CD4-positive, alpha-beta T cell (primary cell): ENCODE data around the gene C1QTNF3. TPM values are rescaled to one million over a fixed set of nuclear protein-coding genes. Genes with fewer than 3 reads are reported as not detected.
"Not testable (repeated sequence)": the region's sequence is repeated elsewhere in the genome, so short reads cannot be mapped to it uniquely, and the experiment has no call there.

Source experiments
- ATAC-seq: fragments of 200-7000 bp; cut with Tn5 transposase; one replicate; pipeline ENCODE4 v1.10.0; 2022; ENCODE audit warnings: mild to moderate bottlenecking; ENCODE audit not compliant: poor library complexity
- CTCF ChIA-PET: fragments of 350-600 bp; sonication (Branson Sonifier 250); formaldehyde crosslinking; loops from one replicate; lab custom pipeline; 2021; ENCODE audit warnings: antibody characterized with exemption, inconsistent platforms; lab: Charles Lee
- POLR2A ChIA-PET: fragments of 350-600 bp; sonication (Branson Sonifier 250); formaldehyde crosslinking; loops from one replicate; lab custom pipeline; 2021; ENCODE audit warnings: antibody characterized with exemption, inconsistent platforms; lab: Charles Lee
- DNase-seq, 14 experiments: peaks; one replicate each; pipeline ENCODE4 v3.0.0-alpha.2; 2013 to 2020; ENCODE audit warnings: mixed read lengths in 2 of 14
- H3K27ac ChIP-seq, 2 donors: one replicate each; pipeline versions ENCODE4 v1.5.1 to v1.7.0; 2013; ENCODE audit warnings: low read length in 2 of 2, low read depth in 1 of 2, mild to moderate bottlenecking in 1 of 2
- H3K27me3 ChIP-seq, 2 experiments: 1 replicate in 1 of 2; 2 replicates in 1 of 2; pipeline versions ENCODE4 v1.6.1 to v1.7.0; 2013; ENCODE audit warnings: low read length in 2 of 2, control low read depth in 1 of 2, mild to moderate bottlenecking in 1 of 2, moderate library complexity in 1 of 2; ENCODE audit not compliant: insufficient read depth in 2 of 2, control insufficient read depth in 1 of 2
- H3K36me3 ChIP-seq: one replicate; pipeline ENCODE4 v1.6.1; 2013; ENCODE audit warnings: low read length, control low read depth; ENCODE audit not compliant: insufficient read depth
- H3K4me1 ChIP-seq: one replicate; pipeline ENCODE4 v1.6.1; 2013; ENCODE audit warnings: low read length, control low read depth; ENCODE audit not compliant: insufficient read depth
- H3K4me3 ChIP-seq: one replicate; pipeline ENCODE4 v1.5.1; 2013; ENCODE audit warnings: mild to moderate bottlenecking, low read length, moderate library complexity
- H3K9me3 ChIP-seq, 2 experiments: 1 replicate in 1 of 2; 2 replicates in 1 of 2; pipeline versions ENCODE4 v1.6.1 to v1.7.0; 2013; ENCODE audit warnings: low read length in 2 of 2, mild to moderate bottlenecking in 2 of 2, control low read depth in 1 of 2, moderate library complexity in 1 of 2; ENCODE audit not compliant: control insufficient read depth in 1 of 2, insufficient read depth in 1 of 2
- H3K27ac Mint-ChIP-seq: one replicate; pipeline ENCODE4 v1.8.0; 2020; ENCODE audit warnings: mixed read lengths
- H3K27me3 Mint-ChIP-seq: one replicate; pipeline ENCODE4 v1.8.0; 2021; ENCODE audit warnings: mixed read lengths
- H3K36me3 Mint-ChIP-seq: one replicate; pipeline ENCODE4 v1.8.0; 2021; ENCODE audit warnings: low read depth, mixed read lengths
- H3K4me1 Mint-ChIP-seq: one replicate; pipeline ENCODE4 v1.8.0; 2021; ENCODE audit warnings: low read depth, mixed read lengths
- H3K4me3 Mint-ChIP-seq: one replicate; pipeline ENCODE4 v1.8.0; 2020; ENCODE audit warnings: mild to moderate bottlenecking, mixed read lengths
- H3K9me3 Mint-ChIP-seq: one replicate; pipeline ENCODE4 v1.8.0; 2020; ENCODE audit warnings: mixed read lengths
- intact Hi-C, 2 experiments: fragments of 100-400 bp; cut with DNase I in 1 of 2; cut with micrococcal nuclease in 1 of 2; formaldehyde crosslinking; loops; one replicate each; pipeline versions ENCODE4 v1.15.1 to v1.9.0; 2023 to 2025; cut with DNase I, micrococcal nuclease
- total RNA-seq, 174 experiments: library from RNA in 2 of 174; stranded (reverse) in 2 of 174; gene quantifications; one replicate each; pipeline ENCODE4 v1.2.3 and lab custom pipeline; 2021 to 2026
- TF ChIP-seq, protein P1 (sequence below): fragments of 200-600 bp; IDR thresholded peaks from one replicate; pipeline ENCODE4 v1.8.0; 2022; ENCODE audit warnings: antibody characterized with exemption, mild to moderate bottlenecking

C1QTNF3 gene
- total RNA-seq, 2 experiments from 2014 or later, result 2.9 to 3.2 TPM

DNA sequence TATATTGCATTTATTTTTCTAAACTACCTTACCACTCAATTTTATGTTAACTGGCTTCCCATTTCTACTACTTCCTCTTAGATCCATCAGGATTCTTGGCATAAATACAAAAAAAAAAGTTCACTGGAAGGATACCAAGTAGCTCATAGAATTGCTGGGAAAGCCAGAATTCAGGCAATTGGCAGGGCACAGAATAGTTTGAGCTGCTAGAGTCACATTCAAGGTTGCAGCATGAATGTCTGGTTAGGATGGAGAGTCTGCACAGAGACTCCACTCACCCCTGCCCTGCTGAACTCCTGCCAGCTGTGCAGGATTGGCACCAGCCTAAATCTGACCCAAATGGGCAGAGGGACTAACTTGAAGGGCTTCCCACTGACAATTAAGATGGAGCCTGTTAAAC lies 30.2 kb downstream of the C1QTNF3 start:
- intact Hi-C loops, result no loop called here
- no peak overlapping the region for H3K4me3 Mint-ChIP-seq
- no peaks in the 10 kb centered on the region for H3K9me3 Mint-ChIP-seq
- H3K36me3 Mint-ChIP-seq, result peaks cover 9% of the 10 kb centered on the region
- TF ChIP-seq, protein P1, sequence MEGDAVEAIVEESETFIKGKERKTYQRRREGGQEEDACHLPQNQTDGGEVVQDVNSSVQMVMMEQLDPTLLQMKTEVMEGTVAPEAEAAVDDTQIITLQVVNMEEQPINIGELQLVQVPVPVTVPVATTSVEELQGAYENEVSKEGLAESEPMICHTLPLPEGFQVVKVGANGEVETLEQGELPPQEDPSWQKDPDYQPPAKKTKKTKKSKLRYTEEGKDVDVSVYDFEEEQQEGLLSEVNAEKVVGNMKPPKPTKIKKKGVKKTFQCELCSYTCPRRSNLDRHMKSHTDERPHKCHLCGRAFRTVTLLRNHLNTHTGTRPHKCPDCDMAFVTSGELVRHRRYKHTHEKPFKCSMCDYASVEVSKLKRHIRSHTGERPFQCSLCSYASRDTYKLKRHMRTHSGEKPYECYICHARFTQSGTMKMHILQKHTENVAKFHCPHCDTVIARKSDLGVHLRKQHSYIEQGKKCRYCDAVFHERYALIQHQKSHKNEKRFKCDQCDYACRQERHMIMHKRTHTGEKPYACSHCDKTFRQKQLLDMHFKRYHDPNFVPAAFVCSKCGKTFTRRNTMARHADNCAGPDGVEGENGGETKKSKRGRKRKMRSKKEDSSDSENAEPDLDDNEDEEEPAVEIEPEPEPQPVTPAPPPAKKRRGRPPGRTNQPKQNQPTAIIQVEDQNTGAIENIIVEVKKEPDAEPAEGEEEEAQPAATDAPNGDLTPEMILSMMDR, result no peak
- H3K9me3 ChIP-seq, result no peaks in the 10 kb centered on the region
- H3K36me3 ChIP-seq, result no peaks in the 10 kb centered on the region
- H3K27me3 Mint-ChIP-seq, result no peaks in the 10 kb centered on the region
- H3K4me1 Mint-ChIP-seq, result peaks cover 17% of the 10 kb centered on the region
- H3K27me3 ChIP-seq, result no peaks in the 10 kb centered on the region
- H3K4me1 ChIP-seq, result no peaks in the 10 kb centered on the region
- no peak overlapping the region for H3K4me3 ChIP-seq
- no peak overlapping the region for H3K27ac Mint-ChIP-seq
- no peak for DNase-seq
- ChIA-PET CTCF (interaction anchor here (0.6 kb wide), 1 partner anchor 880 kb away, joined by 4 read pairs; no protein-coding TSS in a partner anchor), POLR2A (interaction anchor here (0.7 kb wide), 1 partner anchor 1865 kb away, joined by 3 read pairs; no protein-coding TSS in a partner anchor)
- H3K27ac ChIP-seq, result no peak overlapping the region
- no peak for ATAC-seq

DNA sequence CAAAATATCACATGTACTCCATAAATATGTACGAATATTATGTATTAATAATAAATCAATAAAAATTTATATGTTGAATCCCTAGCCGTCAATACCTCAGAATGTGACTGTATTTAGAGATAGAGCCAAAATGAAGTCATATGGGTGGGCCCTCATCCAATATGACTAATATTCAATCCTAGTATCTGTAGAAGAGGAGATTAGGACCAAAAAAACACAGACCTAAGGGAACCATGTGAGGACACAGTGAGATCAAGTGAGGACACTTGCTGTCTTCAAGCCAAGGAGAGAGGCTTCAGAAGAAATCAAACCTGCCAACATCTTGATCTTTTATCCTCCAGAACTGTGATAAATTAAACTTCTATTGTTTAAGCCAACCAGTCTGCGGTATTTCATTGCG lies 31.5 kb downstream of the C1QTNF3 start:
- peaks cover 27% of the 10 kb centered on the region for H3K4me1 Mint-ChIP-seq
- ATAC-seq, result no peak
- H3K4me3 Mint-ChIP-seq, result no peak overlapping the region
- no peak overlapping the region for H3K27ac Mint-ChIP-seq
- peaks cover 9% of the 10 kb centered on the region for H3K4me1 ChIP-seq
- H3K36me3 Mint-ChIP-seq, result peaks cover 9% of the 10 kb centered on the region
- TF ChIP-seq, protein P1, result no peak
- no peaks in the 10 kb centered on the region for H3K36me3 ChIP-seq
- no peak overlapping the region for H3K27ac ChIP-seq
- no peaks in the 10 kb centered on the region for H3K27me3 ChIP-seq
- H3K9me3 ChIP-seq, result no peaks in the 10 kb centered on the region
- no peaks in the 10 kb centered on the region for H3K9me3 Mint-ChIP-seq
- DNase-seq, result no peak
- H3K27me3 Mint-ChIP-seq, result no peaks in the 10 kb centered on the region
- CTCF ChIA-PET, result no interaction called here
- H3K4me3 ChIP-seq, result no peak overlapping the region
- intact Hi-C loops, result no loop called here
- POLR2A ChIA-PET, result no interaction called here

DNA sequence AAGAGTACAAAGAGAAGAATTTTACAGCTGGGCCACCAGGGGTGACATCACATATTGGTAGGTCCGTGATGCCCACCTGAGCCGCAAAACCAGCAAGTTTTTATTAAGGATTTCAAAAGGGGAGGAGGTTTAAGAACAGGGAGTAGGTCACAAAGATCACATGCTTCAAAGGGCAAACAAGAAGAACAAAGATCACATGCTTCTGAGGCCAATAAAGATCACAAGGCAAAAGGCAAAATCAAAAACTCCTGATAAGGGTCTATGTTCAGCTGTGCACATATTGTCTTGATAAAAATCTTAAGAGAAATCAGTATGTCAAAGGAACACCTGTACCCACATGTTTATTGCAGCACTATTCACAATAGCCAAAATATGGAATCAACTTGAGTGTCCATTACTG lies 32.9 kb downstream of the C1QTNF3 start:
- H3K27me3 Mint-ChIP-seq, DNase-seq, H3K9me3 Mint-ChIP-seq, POLR2A ChIA-PET, H3K4me1 ChIP-seq, H3K9me3 ChIP-seq, H3K27ac ChIP-seq, intact Hi-C loops, CTCF ChIA-PET, H3K4me3 ChIP-seq, H3K27me3 ChIP-seq, H3K4me3 Mint-ChIP-seq, ATAC-seq, H3K36me3 ChIP-seq: not testable (repeated sequence)
- peaks cover 38% of the 10 kb centered on the region for H3K4me1 Mint-ChIP-seq
- H3K27ac Mint-ChIP-seq, result peak overlapping the region; percentile 95
- peaks cover 13% of the 10 kb centered on the region for H3K36me3 Mint-ChIP-seq

DNA sequence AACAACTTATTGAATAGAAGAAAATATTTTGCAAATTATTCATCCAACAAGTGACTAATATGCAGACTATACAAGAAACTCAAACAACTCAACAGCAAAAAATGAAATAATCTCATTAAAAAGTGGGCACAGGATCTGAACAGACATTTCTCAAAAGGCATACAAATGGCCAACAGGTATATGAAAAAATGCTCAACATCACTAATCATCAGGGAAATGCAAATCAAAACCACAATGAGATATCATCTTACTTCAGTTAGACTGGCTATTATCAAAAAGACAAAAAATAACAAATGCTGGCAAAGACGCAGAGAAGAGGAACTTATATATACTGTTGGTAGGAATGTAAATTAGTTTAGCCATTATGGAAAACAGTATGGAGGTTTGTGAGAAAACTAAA lies 33.4 kb downstream of the C1QTNF3 start:
- no peak overlapping the region for H3K27ac ChIP-seq
- Mint-ChIP-seq H3K36me3 (peaks cover 18% of the 10 kb centered on the region), H3K4me1 (peaks cover 41% of the 10 kb centered on the region), H3K27ac (peak overlapping the region; percentile 95), H3K27me3 (no peaks in the 10 kb centered on the region), H3K9me3 (no peaks in the 10 kb centered on the region), H3K4me3 (peak overlapping the region; percentile 96)
- POLR2A ChIA-PET, result interaction anchor here (2.3 kb wide), 2 partner anchors 12 to 13 kb away, joined by 15 to 18 read pairs; no protein-coding TSS in a partner anchor
- TF ChIP-seq, protein P1, result no peak
- intact Hi-C loops, result loop anchor here (2.0 to 10.0 kb wide), 6 partner anchors 569 to 1837 kb away; partner anchors contain the start of genes BRIX1 (in 1 of the 2), GOLPH3 (in 1 of the 2), RAD1 (in 1 of the 2) and TARS1 (in 1 of the 2)
- H3K4me3 ChIP-seq, result no peak overlapping the region
- DNase-seq (no peak), ATAC-seq (no peak)
- no peaks in the 10 kb centered on the region for H3K36me3 ChIP-seq
- H3K4me1 ChIP-seq, result peaks cover 9% of the 10 kb centered on the region
- H3K9me3 ChIP-seq, result no peaks in the 10 kb centered on the region
- CTCF ChIA-PET, result no interaction called here
- H3K27me3 ChIP-seq, result no peaks in the 10 kb centered on the region
